ENCODE results near the gene GRIN2C.

DNA sequence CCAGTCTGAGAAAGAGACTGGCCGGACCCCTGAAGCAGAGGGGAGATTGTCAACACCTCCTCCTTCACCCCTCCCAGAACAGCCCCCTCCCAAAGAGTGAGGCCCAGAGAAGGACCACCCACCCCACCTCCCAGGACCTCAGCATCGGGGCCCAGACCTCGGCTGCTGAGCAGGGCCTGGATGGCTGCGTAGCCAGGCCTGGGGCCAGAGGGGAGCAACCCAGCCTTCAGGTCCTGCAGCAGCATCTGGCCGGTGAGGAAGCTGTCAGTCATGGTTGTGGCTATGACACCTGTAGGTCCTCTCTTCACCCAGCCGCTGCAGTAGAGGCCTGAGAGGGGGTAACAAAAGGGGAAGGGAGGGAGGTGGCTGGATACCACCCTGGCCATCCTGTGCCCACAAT, 3.2 kb upstream of the GRIN2C start:
- TF ChIP-seq, protein P1, sequence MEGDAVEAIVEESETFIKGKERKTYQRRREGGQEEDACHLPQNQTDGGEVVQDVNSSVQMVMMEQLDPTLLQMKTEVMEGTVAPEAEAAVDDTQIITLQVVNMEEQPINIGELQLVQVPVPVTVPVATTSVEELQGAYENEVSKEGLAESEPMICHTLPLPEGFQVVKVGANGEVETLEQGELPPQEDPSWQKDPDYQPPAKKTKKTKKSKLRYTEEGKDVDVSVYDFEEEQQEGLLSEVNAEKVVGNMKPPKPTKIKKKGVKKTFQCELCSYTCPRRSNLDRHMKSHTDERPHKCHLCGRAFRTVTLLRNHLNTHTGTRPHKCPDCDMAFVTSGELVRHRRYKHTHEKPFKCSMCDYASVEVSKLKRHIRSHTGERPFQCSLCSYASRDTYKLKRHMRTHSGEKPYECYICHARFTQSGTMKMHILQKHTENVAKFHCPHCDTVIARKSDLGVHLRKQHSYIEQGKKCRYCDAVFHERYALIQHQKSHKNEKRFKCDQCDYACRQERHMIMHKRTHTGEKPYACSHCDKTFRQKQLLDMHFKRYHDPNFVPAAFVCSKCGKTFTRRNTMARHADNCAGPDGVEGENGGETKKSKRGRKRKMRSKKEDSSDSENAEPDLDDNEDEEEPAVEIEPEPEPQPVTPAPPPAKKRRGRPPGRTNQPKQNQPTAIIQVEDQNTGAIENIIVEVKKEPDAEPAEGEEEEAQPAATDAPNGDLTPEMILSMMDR (conservative IDR thresholded peaks at IDR 0.05; ENCODE audit: low read length) = no peak
- TF ChIP-seq EZH2phosphoT487 (IDR thresholded peaks at IDR 0.05; ENCODE audit: borderline replicate concordance) = no peak

Data from Loucy (cell line).